H1 (cell line): ENCODE results near the gene CPSF4L. TPM values are rescaled to one million over a fixed set of nuclear protein-coding genes. Genes with fewer than 3 reads are reported as not detected.

Experiments
- ATF3 ChIP-seq: IDR thresholded peaks from 2 replicates; pipeline ENCODE4 v1.6.1; 2011; ENCODE audit warnings: low read depth, mild to moderate bottlenecking, low read length; ENCODE audit not compliant: insufficient read depth
- FOSL1 ChIP-seq: IDR thresholded peaks from 2 replicates; pipeline ENCODE4 v1.6.1; 2011; ENCODE audit warnings: mild to moderate bottlenecking, low read depth, low read length, moderate library complexity; ENCODE audit not compliant: insufficient read depth
- HDAC6 ChIP-seq: IDR thresholded peaks from one replicate; pipeline ENCODE4 v1.7.1; 2012; ENCODE audit warnings: low read depth, mild to moderate bottlenecking, inconsistent platforms, low read length, moderate library complexity
- POLR2A ChIP-seq, 2 experiments: IDR thresholded peaks; 1 replicate in 1 of 2; 2 replicates in 1 of 2; pipeline ENCODE4 v1.6.1; 2011; ENCODE audit warnings: low read depth in 2 of 2, low read length in 2 of 2, mild to moderate bottlenecking in 2 of 2; ENCODE audit errors: control extremely low read depth in 1 of 2
- TCF12 ChIP-seq: IDR thresholded peaks from 2 replicates; pipeline ENCODE4 v1.6.1; 2011; ENCODE audit warnings: low read depth, mild to moderate bottlenecking, low read length
- ZNF274 ChIP-seq: IDR thresholded peaks from 2 replicates; pipeline ENCODE4 v1.7.0; 2012; ENCODE audit warnings: low read length, borderline replicate concordance; ENCODE audit errors: extremely low read depth
- polyA plus RNA-seq, 7 experiments: library from polyadenylated mRNA; depleted of rRNA in 3 of 7; stranded (reverse) in 5 of 7; unstranded in 2 of 7; fragments of >200 nt in 5 of 7; fragments of 200-250 nt in 2 of 7; gene quantifications; 1 replicate in 5 of 7; 2 replicates in 1 of 7; 4 replicates in 1 of 7; pipeline versions ENCODE4 v1.2.1 to v1.2.3, GENCODE V29; 2011 to 2013; ENCODE audit warnings: missing spikeins in 2 of 7, mixed read lengths in 2 of 7
- total RNA-seq: library from RNA; stranded (reverse); fragmentation: NEBNext Ultra II Directional; extraction: Animal tissue kit (Norgen Biotek cat#: 25700); gene quantifications from 2 replicates; pipeline ENCODE4 v1.2.1, GENCODE V29; 2021
- TF ChIP-seq, protein P1 (sequence below): IDR thresholded peaks from 2 replicates; pipeline ENCODE4 v1.6.1; 2012; ENCODE audit warnings: inconsistent platforms

The CPSF4L gene
- total and polyA plus RNA-seq, 2 of the 8 experiments (the other 6 are each of a cell fraction or from before 2014, with no cell fraction given), result not detected

GRCh38 chr17:73308017-73308823 lies 46.5 kb upstream of the CPSF4L start (continued):
- TF ChIP-seq ATF3, result no peak
- TF ChIP-seq TCF12, result no peak
- no peak for TF ChIP-seq FOSL1
- no peak for TF ChIP-seq HDAC6
- TF ChIP-seq POLR2A (IDR thresholded peaks at IDR 0.05; ENCODE audit: control extremely low read depth in 1 of 2, low read depth in 2 of 2, low read length in 2 of 2), result no peak
- TF ChIP-seq ZNF274, result no peak
- TF ChIP-seq, protein P1, sequence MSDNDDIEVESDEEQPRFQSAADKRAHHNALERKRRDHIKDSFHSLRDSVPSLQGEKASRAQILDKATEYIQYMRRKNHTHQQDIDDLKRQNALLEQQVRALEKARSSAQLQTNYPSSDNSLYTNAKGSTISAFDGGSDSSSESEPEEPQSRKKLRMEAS, result no peak
